DND-41 (cell line): Measurements from ENCODE around the gene KRT80.

Experiments
- ATAC-seq: fragments of 200-7000 bp; cut with Tn5 transposase; 3 replicates; pipeline ENCODE4 v1.9.1; 2021; ENCODE audit warnings: low read depth; ENCODE audit not compliant: insufficient read depth
- DNase-seq: peaks from one replicate; pipeline ENCODE4 v3.0.0-alpha.2; 2020
- H2AFZ ChIP-seq: 2 replicates; pipeline ENCODE4 v1.6.0; 2012; ENCODE audit warnings: low read depth, low read length
- H3K27ac ChIP-seq: 2 replicates; pipeline ENCODE4 v1.5.1; 2012; ENCODE audit warnings: low read length, inconsistent platforms
- H3K27me3 ChIP-seq: fragments of 200-600 bp; sonication (generic); 2 replicates; pipeline ENCODE4 v1.6.0; 2012; ENCODE audit warnings: low read length, mild to moderate bottlenecking, inconsistent platforms; ENCODE audit not compliant: insufficient read depth, poor library complexity
- H3K36me3 ChIP-seq: 2 replicates; pipeline ENCODE4 v1.5.1; 2012; ENCODE audit warnings: low read length, inconsistent platforms; ENCODE audit not compliant: insufficient read depth
- H3K4me1 ChIP-seq: 2 replicates; pipeline ENCODE4 v1.5.1; 2012; ENCODE audit warnings: mild to moderate bottlenecking, low read length; ENCODE audit not compliant: insufficient read depth
- H3K4me2 ChIP-seq: 2 replicates; pipeline ENCODE4 v1.6.0; 2012; ENCODE audit warnings: mild to moderate bottlenecking, moderate library complexity, low read length, inconsistent platforms; ENCODE audit not compliant: insufficient read depth
- H3K4me3 ChIP-seq, 2 experiments: fragments of 200-600 bp in 1 of 2; shearing (Covaris generic) in 1 of 2; 2 replicates each; pipeline ENCODE4 v1.5.1; 2012 to 2016; ENCODE audit warnings: inconsistent platforms in 2 of 2, low read length in 2 of 2, mild to moderate bottlenecking in 2 of 2, low read depth in 1 of 2, moderate library complexity in 1 of 2
- H3K79me2 ChIP-seq: 2 replicates; pipeline ENCODE4 v1.6.0; 2012; ENCODE audit warnings: low read length, inconsistent platforms; ENCODE audit not compliant: insufficient read depth
- H3K9ac ChIP-seq: 2 replicates; pipeline ENCODE4 v1.6.0; 2012; ENCODE audit warnings: low read depth, mild to moderate bottlenecking, inconsistent platforms, low read length, moderate library complexity
- H3K9me3 ChIP-seq: 2 replicates; pipeline ENCODE4 v1.5.1; 2012; ENCODE audit warnings: low read length, moderate library complexity, mild to moderate bottlenecking, inconsistent platforms; ENCODE audit not compliant: insufficient read depth, severe bottlenecking
- H4K20me1 ChIP-seq: 2 replicates; pipeline ENCODE4 v1.6.0; 2012; ENCODE audit warnings: low read length; ENCODE audit not compliant: insufficient read depth
- EZH2 ChIP-seq: IDR thresholded peaks from 3 replicates; pipeline ENCODE4 v1.6.1; 2012; ENCODE audit warnings: borderline replicate concordance, low read depth, mild to moderate bottlenecking, moderate library complexity, low read length, inconsistent platforms; ENCODE audit not compliant: severe bottlenecking
- TF ChIP-seq, protein P1 (sequence below): IDR thresholded peaks from 2 replicates; pipeline ENCODE4 v1.5.1; 2012; ENCODE audit warnings: borderline replicate concordance, low read length, moderate library complexity, mild to moderate bottlenecking; ENCODE audit not compliant: poor library complexity, severe bottlenecking; ENCODE audit errors: extremely low read depth

The KRT80 gene

DNA sequence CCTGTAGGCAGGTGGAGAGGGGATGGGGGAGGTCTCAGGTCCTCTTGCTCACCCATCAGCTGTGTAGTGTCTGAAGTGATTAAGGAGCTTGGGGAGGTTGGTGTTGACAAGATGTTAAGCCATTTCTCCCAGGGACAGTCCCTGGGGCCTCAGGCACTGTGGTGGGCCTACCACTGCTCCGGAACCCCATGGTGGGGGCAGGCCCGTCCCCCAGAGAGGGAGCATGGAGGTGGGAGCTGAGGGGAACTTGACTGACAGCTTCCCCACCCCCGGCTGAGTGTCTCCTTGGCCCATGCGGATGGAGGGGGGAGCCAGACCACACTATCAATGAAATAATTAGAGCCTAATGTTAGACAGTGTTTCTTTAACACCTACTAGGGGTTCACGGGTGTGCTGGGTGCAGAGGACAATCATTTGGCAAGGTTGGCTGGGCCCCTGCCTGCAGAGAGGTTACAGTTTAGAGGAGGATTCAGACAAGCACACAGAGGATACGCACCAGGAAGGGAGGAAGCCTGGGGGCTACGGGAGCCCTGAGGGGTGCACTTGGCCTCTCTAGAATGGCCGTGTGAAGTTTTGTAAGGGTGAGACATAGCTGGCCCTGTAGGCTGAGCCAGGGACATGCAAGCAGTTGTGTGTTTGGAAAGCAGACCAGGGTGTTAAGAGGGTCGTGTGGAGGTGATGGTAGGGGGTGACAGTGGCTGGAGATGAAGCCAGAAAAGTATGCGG is 19.3 kb upstream of the KRT80 start:
- no peak overlapping the region for H3K9ac ChIP-seq
- H3K79me2 ChIP-seq, result no peaks in the 10 kb centered on the region
- TF ChIP-seq, protein P1, sequence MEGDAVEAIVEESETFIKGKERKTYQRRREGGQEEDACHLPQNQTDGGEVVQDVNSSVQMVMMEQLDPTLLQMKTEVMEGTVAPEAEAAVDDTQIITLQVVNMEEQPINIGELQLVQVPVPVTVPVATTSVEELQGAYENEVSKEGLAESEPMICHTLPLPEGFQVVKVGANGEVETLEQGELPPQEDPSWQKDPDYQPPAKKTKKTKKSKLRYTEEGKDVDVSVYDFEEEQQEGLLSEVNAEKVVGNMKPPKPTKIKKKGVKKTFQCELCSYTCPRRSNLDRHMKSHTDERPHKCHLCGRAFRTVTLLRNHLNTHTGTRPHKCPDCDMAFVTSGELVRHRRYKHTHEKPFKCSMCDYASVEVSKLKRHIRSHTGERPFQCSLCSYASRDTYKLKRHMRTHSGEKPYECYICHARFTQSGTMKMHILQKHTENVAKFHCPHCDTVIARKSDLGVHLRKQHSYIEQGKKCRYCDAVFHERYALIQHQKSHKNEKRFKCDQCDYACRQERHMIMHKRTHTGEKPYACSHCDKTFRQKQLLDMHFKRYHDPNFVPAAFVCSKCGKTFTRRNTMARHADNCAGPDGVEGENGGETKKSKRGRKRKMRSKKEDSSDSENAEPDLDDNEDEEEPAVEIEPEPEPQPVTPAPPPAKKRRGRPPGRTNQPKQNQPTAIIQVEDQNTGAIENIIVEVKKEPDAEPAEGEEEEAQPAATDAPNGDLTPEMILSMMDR, result no peak
- TF ChIP-seq EZH2, result no peak
- H3K36me3 ChIP-seq, result no peaks in the 10 kb centered on the region
- ATAC-seq (no peak), DNase-seq (no peak)
- H3K9me3 ChIP-seq, result no peaks in the 10 kb centered on the region
- H4K20me1 ChIP-seq, result no peaks in the 10 kb centered on the region; the same call in 1 of the 2 replicates
- no peak overlapping the region for H2AFZ ChIP-seq
- no peak overlapping the region for H3K27ac ChIP-seq
- no peak overlapping the region for H3K4me2 ChIP-seq
- H3K4me3 ChIP-seq, result no peak overlapping the region
- H3K4me1 ChIP-seq, result no peaks in the 10 kb centered on the region
- peaks cover 9% of the 10 kb centered on the region for H3K27me3 ChIP-seq

DNA sequence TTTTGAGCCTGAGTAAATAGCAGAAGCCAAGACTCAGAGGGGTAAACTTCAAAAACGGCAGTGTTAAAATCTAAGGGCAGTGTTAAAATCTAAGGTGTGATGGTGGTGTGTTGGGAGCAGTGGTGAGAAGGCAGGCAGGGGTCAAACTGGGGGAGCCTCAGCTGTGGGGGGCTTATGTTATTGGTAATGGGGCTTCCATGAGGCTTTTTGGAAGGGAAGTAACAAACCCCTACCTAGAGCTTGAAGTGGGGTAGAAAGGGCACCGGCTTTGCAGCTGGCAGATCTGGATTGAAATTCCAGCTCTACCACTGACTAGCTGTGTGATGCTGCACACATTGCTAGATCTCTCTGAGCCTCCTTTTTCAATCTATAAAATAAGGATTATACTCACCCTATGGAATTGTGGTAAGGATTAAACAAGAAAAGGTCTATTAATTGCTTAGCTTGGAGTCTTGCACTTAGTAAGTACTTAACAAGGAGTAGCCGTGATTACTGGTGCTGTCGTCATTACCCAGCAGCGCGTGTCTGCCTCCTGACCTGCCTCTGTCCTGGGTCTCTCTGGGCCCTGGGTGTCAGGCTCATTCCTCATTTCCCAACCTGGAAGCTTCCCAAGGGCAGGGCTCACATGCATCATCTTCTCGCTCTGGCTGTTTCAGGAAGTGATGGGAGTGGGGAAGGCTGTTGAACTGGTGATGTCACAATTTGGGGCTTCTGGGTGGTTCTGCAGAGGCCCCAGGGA is 18.5 kb upstream of the KRT80 start:
- no peak for ATAC-seq
- no peak overlapping the region for H3K27ac ChIP-seq
- no peaks in the 10 kb centered on the region for H3K79me2 ChIP-seq
- H3K9ac ChIP-seq, result no peak overlapping the region
- H4K20me1 ChIP-seq, result no peaks in the 10 kb centered on the region; the same call in 1 of the 2 replicates
- no peak for TF ChIP-seq EZH2
- TF ChIP-seq, protein P1, result no peak
- H3K9me3 ChIP-seq, result no peaks in the 10 kb centered on the region
- H3K27me3 ChIP-seq, result peaks cover 9% of the 10 kb centered on the region
- no peaks in the 10 kb centered on the region for H3K36me3 ChIP-seq
- no peaks in the 10 kb centered on the region for H3K4me1 ChIP-seq
- H3K4me3 ChIP-seq, result no peak overlapping the region
- H3K4me2 ChIP-seq, result no peak overlapping the region
- H2AFZ ChIP-seq, result no peak overlapping the region
- DNase-seq, result no peak

DNA sequence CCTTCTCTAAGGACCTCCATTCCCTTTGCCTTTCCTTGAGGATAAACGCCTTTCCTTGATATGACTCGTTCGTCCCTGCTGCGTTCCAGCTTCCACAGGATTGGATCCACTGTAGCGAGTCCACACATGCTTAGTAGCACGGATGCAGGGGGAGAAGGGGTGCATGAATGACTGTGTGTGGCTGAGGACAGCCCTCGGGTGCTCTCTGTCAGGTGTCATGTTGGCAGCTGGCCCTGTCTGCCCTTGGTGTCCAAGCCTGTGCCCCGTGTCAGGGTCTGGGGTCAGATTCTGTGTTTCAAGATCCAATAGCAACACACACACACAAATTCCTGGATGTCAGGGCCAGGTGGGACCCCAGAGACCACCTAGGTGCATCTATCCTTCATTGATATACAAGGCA is 17.5 kb upstream of the KRT80 start:
- H3K4me1 ChIP-seq, result no peaks in the 10 kb centered on the region
- no peak for TF ChIP-seq EZH2
- TF ChIP-seq, protein P1, result no peak
- H3K9me3 ChIP-seq, result no peaks in the 10 kb centered on the region
- no peak for DNase-seq
- H4K20me1 ChIP-seq, result no peaks in the 10 kb centered on the region; the same call in 1 of the 2 replicates
- no peak overlapping the region for H3K4me3 ChIP-seq
- ATAC-seq, result no peak
- H3K27me3 ChIP-seq, result peaks cover 9% of the 10 kb centered on the region
- H2AFZ ChIP-seq, result no peak overlapping the region
- H3K79me2 ChIP-seq, result no peaks in the 10 kb centered on the region
- no peak overlapping the region for H3K27ac ChIP-seq
- no peaks in the 10 kb centered on the region for H3K36me3 ChIP-seq
- H3K4me2 ChIP-seq, result no peak overlapping the region
- H3K9ac ChIP-seq, result no peak overlapping the region
